Adipocyte (in vitro differentiated cells): ENCODE data around the gene TM9SF1.
A peak's percentile ranks its signal among the peaks of the same experiment; 100 is the strongest.
"Not testable (repeated sequence)": the region's sequence is repeated elsewhere in the genome, so short reads cannot be mapped to it uniquely, and the experiment has no call there.

Experiments
- DNase-seq: peaks from one replicate; pipeline ENCODE4 v3.0.0-alpha.2; 2015; ENCODE audit warnings: low read depth
- H3K27me3 ChIP-seq: replicated peaks from 2 replicates; pipeline ENCODE4 v1.7.0; 2013; ENCODE audit warnings: mild to moderate bottlenecking, low read length, moderate library complexity; ENCODE audit not compliant: control insufficient read depth, insufficient read depth
- H3K36me3 ChIP-seq: 2 replicates; pipeline ENCODE4 v1.7.0; 2013; ENCODE audit warnings: low read length, mild to moderate bottlenecking, moderate library complexity; ENCODE audit not compliant: control insufficient read depth, insufficient read depth, severe bottlenecking
- H3K4me1 ChIP-seq: 2 replicates; pipeline ENCODE4 v1.7.0; 2013; ENCODE audit warnings: mild to moderate bottlenecking, low read length, moderate library complexity; ENCODE audit not compliant: control insufficient read depth, insufficient read depth
- H3K4me3 ChIP-seq: 2 replicates; pipeline ENCODE4 v1.7.0; 2013; ENCODE audit warnings: mild to moderate bottlenecking, low read length, moderate library complexity
- H3K9ac ChIP-seq: 2 replicates; pipeline ENCODE4 v1.7.0; 2013; ENCODE audit warnings: mild to moderate bottlenecking, low read length, moderate library complexity
- H3K9me3 ChIP-seq: 2 replicates; pipeline ENCODE4 v1.7.0; 2013; ENCODE audit warnings: mild to moderate bottlenecking, low read length, moderate library complexity; ENCODE audit not compliant: control insufficient read depth

The TM9SF1 gene

GRCh38 chr14:24234095-24235005 lies 39.1 kb upstream of the TM9SF1 start:
- Histone ChIP-seq H3K4me1 (peaks cover 49% of the 10 kb centered on the region), H3K4me3 (peak overlapping the region; percentile 92), H3K36me3 (peaks cover 43% of the 10 kb centered on the region), H3K27me3 (no peaks in the 10 kb centered on the region), H3K9ac (peak overlapping the region; percentile 7), H3K9me3 (no peaks in the 10 kb centered on the region)
- DNase-seq: no peak

DNA sequence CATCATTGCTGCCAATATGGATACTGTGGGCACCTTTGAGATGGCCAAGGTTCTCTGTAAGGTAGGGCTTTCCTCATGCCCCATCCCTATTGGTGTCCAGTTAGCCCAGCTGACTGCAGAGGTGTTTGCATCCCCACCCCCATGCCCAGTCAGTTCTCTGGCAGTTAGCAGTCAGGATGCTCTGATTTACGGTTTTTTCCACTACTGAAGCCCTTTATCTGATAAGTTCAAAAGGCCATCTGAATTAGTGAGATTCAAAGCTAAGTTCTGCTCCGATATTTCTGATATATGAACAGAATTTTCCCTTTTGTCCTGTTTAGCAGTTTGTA lies 38.3 kb upstream of the TM9SF1 start:
- H3K4me1 ChIP-seq: peaks cover 40% of the 10 kb centered on the region
- peak overlapping the region; percentile 94 for H3K9ac ChIP-seq
- no peak for DNase-seq
- H3K36me3 ChIP-seq: peaks cover 35% of the 10 kb centered on the region
- peak overlapping the region; percentile 92 for H3K4me3 ChIP-seq
- H3K9me3 ChIP-seq: no peaks in the 10 kb centered on the region
- no peaks in the 10 kb centered on the region for H3K27me3 ChIP-seq

DNA sequence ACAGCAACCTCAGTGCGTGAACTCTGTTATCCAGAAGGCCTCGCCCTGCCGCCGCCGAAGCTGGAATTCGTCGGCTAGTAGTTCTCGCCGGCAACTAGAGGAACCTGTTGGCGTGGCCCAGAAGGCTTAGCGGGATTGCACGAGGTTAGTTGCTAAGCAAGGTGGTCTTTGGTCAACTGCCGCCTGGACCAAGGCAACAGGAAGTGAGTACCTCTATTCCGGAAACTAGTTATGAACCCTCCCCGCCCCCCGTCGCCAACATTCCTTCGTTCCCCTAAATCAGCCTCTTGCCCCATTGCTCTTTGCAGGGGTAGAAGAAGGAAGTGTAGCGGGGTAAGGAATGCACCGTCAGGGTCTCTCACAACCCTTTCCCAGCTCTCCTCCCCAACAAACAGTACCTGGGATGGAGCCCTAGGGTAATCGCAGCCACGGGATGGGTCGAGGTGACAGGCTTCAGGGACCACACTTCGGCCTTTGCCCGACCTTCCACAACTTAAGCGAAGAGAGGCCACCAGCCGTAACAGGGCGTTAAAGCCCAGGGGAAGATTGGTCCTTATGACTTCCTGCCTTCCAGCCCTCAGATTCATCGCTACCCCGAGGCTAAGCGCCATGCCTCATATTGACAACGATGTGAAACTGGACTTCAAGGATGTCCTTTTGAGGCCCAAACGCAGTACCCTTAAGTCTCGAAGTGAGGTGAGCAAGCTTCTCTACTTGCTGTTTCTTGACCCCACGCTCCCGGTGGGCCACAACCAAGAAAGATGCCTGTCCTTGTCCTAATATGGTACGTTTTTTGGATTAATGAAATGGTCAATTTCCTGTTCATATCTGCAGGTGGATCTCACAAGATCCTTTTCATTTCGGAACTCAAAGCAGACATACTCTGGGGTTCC lies 37.6 kb upstream of the TM9SF1 start, which contains the start of gene GMPR2:
Gene GMPR2 (plus strand): TSS at position 285 of the 893 bp plus-strand sequence. CDS start 325 bp downstream, at position 610.
- DNase-seq: peak; percentile 38
- Histone ChIP-seq H3K27me3 (no peaks in the 10 kb centered on the region), H3K9ac (peak within 1 kb of the TSS; percentile 94), H3K9me3 (no peaks in the 10 kb centered on the region), H3K36me3 (peaks cover 34% of the 10 kb centered on the region), H3K4me3 (peak within 1 kb of the TSS; percentile 92), H3K4me1 (peaks cover 36% of the 10 kb centered on the region)

DNA sequence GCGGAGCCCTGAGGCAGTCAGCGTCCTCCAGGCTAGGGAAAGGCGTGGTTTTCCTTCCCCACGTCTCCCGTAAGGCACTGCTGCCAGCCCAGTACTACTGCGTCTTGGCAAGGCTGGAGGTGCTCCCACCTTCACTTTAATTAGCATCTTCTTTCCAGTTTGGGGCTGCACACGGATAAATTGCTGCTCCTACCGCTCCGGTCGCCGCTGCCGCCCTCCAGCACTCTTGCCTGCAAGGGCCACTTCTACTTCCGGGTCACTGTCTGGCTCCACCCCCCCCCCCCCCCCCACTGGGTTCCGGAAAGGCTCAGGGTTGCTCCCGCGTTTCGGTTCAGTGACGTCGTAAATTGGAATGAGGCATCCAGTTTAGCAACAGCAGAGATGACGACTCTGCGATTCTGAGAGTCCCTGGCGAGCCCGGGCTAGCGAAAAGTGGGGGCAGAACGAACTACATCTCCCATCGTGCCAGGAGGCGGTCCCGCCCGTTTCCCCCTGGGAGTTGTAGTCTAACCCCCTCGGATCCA lies 36.9 kb upstream of the TM9SF1 start, which contains the start of gene NEDD8:
Gene NEDD8 (minus strand): TSS at position 247 of the 524 bp plus-strand sequence. CDS start 100 bp downstream, at position 147.
- DNase-seq: peak; percentile 95
- peaks cover 30% of the 10 kb centered on the region for H3K4me1 ChIP-seq
- H3K9ac ChIP-seq: peak within 1 kb of the TSS; percentile 94
- H3K9me3 ChIP-seq: no peaks in the 10 kb centered on the region
- peaks cover 34% of the 10 kb centered on the region for H3K36me3 ChIP-seq
- peak within 1 kb of the TSS; percentile 92 for H3K4me3 ChIP-seq
- no peaks in the 10 kb centered on the region for H3K27me3 ChIP-seq

- peaks cover 31% of the 10 kb centered on the region for H3K36me3 ChIP-seq
- H3K9me3 ChIP-seq: no peaks in the 10 kb centered on the region
- peaks cover 23% of the 10 kb centered on the region for H3K4me1 ChIP-seq
- peak overlapping the region; percentile 92 for H3K4me3 ChIP-seq
- peak overlapping the region; percentile 94 for H3K9ac ChIP-seq
- no peaks in the 10 kb centered on the region for H3K27me3 ChIP-seq
- DNase-seq: peak; percentile 21
Observed at GRCh38 chr14:24231263-24232120, 36.3 kb upstream of the TM9SF1 start.

DNA sequence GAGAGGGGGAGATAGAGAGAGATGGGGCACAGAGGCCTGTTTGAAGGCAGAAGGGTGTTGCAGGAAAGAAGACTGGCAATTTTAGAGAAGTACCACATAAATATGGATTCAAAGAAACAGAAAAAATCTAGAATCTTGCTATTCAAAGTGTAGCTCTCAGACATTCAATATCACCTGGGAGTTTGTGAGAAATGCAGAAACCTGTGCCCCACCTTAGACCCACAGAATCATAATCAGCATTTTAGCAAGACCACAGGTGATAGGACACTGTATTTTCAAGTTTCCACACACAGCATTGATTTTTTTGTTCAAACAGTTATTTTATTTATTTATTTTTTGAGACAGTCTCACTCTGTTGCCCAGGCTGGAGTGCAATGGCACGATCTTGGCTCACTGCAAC lies 33.7 kb upstream of the TM9SF1 start:
- H3K4me3 ChIP-seq: no peak overlapping the region
- peaks cover 16% of the 10 kb centered on the region for H3K36me3 ChIP-seq
- peaks cover 16% of the 10 kb centered on the region for H3K4me1 ChIP-seq
- H3K9ac ChIP-seq: no peak overlapping the region
- no peaks in the 10 kb centered on the region for H3K9me3 ChIP-seq
- no peak for DNase-seq
- no peaks in the 10 kb centered on the region for H3K27me3 ChIP-seq

DNA sequence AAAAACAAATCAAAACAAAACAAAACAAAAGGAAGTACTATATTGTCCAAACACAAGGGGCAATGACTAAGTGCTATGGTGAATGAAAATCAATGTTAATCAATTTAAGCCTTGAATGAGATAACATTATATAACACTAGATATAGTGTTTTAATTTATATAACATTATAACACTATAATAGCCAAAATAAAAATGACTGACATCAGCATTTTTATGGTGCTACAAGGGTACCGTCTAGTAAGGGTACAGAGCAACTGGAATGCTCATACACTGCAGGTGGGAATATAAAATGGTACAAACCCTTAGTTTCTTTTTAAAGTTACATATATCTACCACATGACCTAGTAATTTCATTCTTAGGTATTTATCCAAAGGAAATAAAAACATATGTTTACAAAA lies 31.2 kb upstream of the TM9SF1 start:
- DNase-seq: no peak
- Histone ChIP-seq H3K36me3 (peaks cover 16% of the 10 kb centered on the region), H3K27me3 (no peaks in the 10 kb centered on the region), H3K4me3 (no peak overlapping the region), H3K4me1 (peaks cover 7% of the 10 kb centered on the region), H3K9ac (no peak overlapping the region), H3K9me3 (no peaks in the 10 kb centered on the region)

DNA sequence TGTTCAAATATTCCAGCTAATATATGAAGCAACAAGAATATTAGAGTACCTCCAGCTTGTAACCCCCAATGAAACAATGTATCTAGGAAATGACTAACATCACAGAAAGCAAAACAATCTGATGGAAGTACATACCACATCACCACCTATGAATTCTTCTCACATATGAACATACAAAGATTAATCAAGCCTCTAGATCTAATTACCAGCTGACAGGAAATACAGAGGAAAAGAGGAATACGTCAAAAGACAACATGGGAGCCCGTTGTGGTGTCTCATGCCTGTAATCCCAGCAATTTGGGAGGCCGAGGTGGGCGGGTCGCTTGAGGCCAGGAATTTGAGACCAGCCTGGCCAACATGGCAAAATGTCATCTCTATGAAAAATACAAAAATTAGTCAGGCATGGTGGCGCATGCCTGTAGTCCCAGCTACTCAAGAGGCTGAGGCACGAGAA lies 29.4 kb upstream of the TM9SF1 start:
- peaks cover 20% of the 10 kb centered on the region for H3K36me3 ChIP-seq
- no peaks in the 10 kb centered on the region for H3K27me3 ChIP-seq
- H3K9ac ChIP-seq: no peak overlapping the region
- no peak overlapping the region for H3K4me3 ChIP-seq
- H3K9me3 ChIP-seq: no peaks in the 10 kb centered on the region
- H3K4me1 ChIP-seq: peaks cover 3% of the 10 kb centered on the region
- DNase-seq: no peak

DNA sequence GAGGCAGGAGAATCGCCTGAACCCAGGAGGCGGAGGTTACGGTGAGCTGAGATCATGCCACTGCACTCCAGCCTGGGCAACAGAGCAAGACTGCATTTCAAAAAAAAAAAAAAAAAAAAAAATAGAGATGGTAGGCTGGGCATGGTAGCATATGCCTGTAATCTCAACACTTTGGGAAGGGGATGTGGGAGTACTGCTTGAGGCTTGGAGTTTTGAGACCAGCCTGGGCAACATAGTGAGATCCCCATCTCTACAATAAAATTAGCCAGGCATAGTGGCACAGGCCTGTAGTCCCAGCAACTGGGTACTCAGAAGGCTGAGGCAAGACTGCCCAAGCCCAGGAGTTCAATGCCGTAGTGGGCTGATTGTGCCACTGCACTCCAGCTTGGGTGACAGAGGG lies 27.7 kb upstream of the TM9SF1 start:
- DNase-seq, H3K27me3 ChIP-seq, H3K4me3 ChIP-seq, H3K4me1 ChIP-seq, H3K9ac ChIP-seq, H3K9me3 ChIP-seq: not testable (repeated sequence)
- peaks cover 18% of the 10 kb centered on the region for H3K36me3 ChIP-seq

DNA sequence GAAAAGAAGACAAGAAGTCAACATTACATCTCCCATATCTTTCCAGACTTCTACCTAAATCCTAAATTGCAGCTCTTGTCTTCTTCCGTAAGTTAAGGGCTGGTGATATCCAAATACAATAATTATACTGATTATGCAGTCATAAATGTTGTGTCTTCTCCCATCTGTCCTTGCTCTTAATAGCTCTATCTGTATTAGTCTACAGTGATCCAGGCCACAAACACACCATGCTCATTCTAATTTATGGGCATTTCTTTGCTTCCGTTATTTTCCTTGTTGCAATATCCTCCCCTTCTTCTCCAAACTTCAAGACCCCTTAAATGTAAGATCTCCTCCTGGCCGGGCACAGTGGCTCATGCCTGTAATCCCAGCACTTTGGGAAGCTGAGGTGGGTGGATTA lies 24.3 kb upstream of the TM9SF1 start:
- Histone ChIP-seq H3K4me3 (no peak overlapping the region), H3K27me3 (no peaks in the 10 kb centered on the region), H3K4me1 (peaks cover 11% of the 10 kb centered on the region), H3K36me3 (peaks cover 21% of the 10 kb centered on the region), H3K9me3 (no peaks in the 10 kb centered on the region), H3K9ac (no peak overlapping the region)
- DNase-seq: no peak
